ENCODE measurements around the gene PARP16.

The PARP16 gene, protein sequence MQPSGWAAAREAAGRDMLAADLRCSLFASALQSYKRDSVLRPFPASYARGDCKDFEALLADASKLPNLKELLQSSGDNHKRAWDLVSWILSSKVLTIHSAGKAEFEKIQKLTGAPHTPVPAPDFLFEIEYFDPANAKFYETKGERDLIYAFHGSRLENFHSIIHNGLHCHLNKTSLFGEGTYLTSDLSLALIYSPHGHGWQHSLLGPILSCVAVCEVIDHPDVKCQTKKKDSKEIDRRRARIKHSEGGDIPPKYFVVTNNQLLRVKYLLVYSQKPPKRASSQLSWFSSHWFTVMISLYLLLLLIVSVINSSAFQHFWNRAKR

GRCh38 chr15:65286704-65287519, at the start of gene PARP16:
Gene PARP16 (minus strand): TSS chr15:65286883. CDS start chr15:65286426, 457 bp downstream.
- peak; percentile 91 for DNase-seq (ENCODE audit: low spot score)

DNA sequence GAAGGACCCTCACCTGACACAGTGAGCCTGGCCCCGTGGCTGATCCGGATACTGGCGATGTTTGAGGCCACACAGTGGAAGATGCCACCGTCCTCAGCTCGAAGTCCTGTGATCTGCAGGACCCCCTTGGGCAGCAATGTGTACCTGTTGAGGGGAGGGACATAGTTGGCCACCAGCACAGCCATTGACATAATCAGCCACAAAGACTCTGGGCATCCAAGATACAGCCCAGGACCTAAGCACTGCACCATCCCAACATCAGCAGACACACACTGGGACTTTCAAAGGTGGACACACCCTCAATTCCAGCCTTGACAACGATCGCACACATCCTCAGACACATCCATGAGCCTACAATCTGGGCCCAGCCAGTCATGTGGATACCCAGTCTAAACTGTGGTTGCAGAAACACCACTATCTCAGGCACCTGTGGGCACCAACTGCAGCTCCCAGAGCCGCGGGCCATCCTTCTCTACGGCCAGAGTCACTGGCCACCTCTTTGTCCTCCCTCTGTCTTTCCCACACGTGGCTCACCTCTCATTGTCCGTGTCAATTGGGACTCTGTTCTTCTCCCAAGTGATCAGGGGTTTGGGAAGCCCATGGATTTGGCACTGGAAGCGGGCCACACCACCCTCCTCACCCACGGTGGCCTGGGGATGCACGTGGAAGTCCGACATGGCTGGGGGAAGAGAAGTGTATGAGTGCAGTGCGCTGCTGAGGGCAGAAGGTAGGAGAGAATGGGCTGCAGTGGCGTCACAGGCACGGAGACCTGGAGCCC, 48.8 kb upstream of the PARP16 start:
- no peak for DNase-seq (ENCODE audit: low spot score)

- no peak for DNase-seq (ENCODE audit: low spot score)
Observed at GRCh38 chr15:65334586-65335231, 48.0 kb upstream of the PARP16 start.

GRCh38 chr15:65333856-65334255, 47.2 kb upstream of the PARP16 start:
- no peak for DNase-seq (ENCODE audit: low spot score)

- no peak for DNase-seq (ENCODE audit: low spot score)
Observed at GRCh38 chr15:65333148-65333820, 46.6 kb upstream of the PARP16 start.

DNA sequence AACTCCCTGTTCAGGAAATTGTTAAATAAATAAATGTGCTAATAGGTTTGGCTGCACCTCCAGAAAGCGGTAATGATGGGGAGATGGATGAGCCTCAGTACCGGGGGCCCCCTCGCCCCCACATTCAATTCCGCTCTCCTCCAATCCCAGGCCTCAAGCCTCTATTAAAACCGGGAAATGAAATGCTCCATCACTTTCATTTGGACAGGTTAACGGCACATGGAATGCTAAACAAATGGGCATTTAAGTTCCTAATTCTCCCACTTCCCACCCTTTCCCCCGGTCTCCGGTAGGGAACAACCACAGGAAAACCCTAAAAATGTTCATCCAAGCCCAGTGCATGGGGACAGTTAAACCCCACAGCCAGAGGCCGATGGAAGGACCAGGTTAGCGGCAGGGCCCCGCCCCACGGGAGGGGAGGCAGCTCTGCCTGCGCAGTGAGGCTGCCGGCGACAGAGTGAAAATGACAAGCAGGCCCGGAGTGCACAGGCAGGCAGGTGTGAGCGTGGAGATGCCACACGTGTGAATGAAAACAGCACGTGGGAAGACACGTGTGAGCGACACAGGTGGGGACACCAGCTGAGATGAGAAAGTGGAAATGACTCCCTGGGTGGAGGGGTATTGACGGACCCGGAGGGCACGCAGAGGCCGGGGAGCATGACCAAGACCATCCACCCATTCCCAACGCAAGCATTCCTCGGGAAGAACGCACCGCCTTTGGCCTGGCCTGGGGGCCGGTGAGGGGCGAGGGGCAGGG, 45.9 kb upstream of the PARP16 start:
- no peak for DNase-seq (ENCODE audit: low spot score)

- no peak for DNase-seq (ENCODE audit: low spot score)
Observed at GRCh38 chr15:65331811-65332210, 45.1 kb upstream of the PARP16 start.

- no peak for DNase-seq (ENCODE audit: low spot score)
Observed at GRCh38 chr15:65330934-65331645, 44.4 kb upstream of the PARP16 start.

- DNase-seq (ENCODE audit: low spot score) = no peak
Observed at GRCh38 chr15:65329984-65330735, 43.5 kb upstream of the PARP16 start.

GRCh38 chr15:65329288-65329983, 42.8 kb upstream of the PARP16 start:
- no peak for DNase-seq (ENCODE audit: low spot score)

GRCh38 chr15:65328506-65329287, 42.0 kb upstream of the PARP16 start:
- DNase-seq (ENCODE audit: low spot score) = no peak

DNA sequence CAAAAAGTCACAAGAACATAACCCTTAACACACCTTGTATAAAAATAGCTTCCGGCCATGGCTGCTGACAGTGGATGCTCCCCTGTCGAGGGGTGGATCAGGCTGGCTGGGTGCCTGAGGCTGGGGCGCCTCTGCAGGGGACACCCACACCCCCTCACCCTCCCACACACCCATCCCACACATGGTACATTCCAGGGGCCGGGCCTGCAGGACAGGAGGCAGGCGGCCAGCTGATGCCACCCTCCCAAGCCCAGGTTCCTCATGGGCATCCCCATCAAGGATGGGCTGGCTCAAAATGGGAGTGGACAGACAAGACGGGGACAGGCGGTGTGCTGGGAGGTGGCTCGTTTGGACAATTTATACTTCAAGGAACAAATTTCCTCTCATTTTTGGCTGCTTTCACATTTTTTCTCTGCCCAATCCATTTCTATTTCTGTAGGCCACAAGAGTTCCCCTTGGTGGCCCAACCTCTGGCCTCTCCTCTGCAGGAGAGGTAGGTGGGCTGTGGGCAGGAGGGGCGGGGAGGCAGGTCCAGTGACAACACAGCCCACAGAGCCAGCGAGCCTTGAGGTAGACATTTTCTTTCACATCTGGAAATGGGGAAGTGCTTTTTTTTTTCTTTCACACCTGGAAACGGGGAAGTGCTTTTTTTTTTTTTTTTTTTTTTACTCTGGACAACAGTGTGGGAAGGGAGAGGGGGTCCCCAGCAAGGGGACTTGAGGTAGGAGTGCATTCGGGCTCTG, 41.1 kb upstream of the PARP16 start:
- no peak for DNase-seq (ENCODE audit: low spot score)

DNA sequence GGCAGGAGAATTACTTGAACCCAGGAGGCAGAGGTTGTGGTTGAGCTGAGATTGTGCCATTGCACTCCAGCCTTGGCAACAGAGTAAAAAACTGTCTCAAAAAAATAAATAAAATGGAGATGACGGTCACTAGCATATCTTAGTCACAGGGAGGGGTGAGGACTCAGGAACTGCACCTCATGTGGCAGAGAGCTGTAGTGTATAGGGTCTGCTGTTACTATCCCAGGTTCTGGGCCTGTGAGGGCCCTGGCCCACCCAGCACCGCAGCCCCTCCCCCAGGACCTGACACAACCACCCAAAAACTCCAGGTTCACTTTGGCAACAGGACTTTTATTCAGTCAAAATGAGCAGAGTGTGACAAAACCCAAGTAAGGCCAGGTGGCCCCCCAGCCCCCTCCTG, 40.1 kb upstream of the PARP16 start:
- DNase-seq (ENCODE audit: low spot score) = no peak

DNA sequence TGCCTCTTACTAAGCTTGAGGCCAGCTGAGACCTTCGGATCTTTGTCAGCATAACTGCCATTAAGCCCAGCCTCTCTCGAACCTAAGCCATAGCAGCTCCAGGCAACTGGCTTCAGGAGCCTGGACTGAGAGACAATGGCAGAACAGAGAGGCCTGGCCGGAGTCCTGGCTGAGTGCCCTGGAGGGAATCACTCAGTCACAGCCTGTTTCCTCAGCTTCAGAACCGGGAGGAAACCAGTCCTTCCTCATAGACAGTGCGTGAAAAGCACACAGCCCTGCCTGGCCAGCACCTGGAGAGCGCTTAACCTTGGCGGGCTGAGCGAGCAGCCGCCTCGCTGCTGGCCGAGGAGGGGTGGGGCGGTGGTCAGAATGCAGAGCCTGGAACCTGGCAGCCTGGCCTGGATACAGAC, 39.4 kb upstream of the PARP16 start:
- DNase-seq (ENCODE audit: low spot score) = no peak

DNA sequence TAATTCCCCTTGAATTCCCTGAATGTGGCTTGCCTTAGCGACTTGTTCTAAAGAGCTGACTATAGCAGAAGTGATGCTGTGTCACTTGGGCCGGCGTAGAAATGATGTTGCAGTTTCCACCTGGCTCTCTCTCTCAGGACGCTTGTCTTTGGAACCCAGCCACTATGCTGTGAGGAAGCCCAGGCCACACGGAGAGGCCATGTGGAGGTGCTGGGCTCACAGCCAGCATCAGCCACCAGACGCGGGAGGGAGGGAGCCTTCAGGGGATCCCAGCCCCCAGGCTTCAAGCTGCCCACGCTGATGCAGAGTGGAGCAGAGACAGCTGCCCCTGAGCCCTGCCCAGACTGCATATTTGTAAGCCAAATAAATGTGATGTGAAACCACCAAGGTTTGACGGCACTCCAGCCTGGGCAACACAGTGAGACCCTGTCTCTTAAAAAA, 36.4 kb upstream of the PARP16 start:
- no peak for DNase-seq (ENCODE audit: low spot score)

GRCh38 chr15:65318870-65319356, 32.2 kb upstream of the PARP16 start:
- DNase-seq (ENCODE audit: low spot score) = peak; percentile 80

GRCh38 chr15:65312400-65312916, 25.8 kb upstream of the PARP16 start:
- no peak for DNase-seq (ENCODE audit: low spot score)

All from RKO (cell line).